IMR-90 (cell line): ENCODE results near the gene HTR1D.
A peak's percentile ranks its signal among the peaks of the same experiment; 100 is the strongest.
"Not testable (repeated sequence)": the region's sequence is repeated elsewhere in the genome, so short reads cannot be mapped to it uniquely, and the experiment has no call there.

ENCODE experiments used
- BHLHE40 ChIP-seq: fragments of 150-350 bp; IDR thresholded peaks from 2 replicates; pipeline ENCODE4 v1.6.1; 2016; ENCODE audit warnings: mild to moderate bottlenecking, low read depth, low read length
- CEBPB ChIP-seq: IDR thresholded peaks from 2 replicates; pipeline ENCODE4 v1.6.1; 2012; ENCODE audit warnings: low read depth, low read length, improper control_type of control experiment
- CHD1 ChIP-seq: IDR thresholded peaks from 2 replicates; pipeline ENCODE4 v1.6.1; 2012; ENCODE audit warnings: low read depth, low read length, improper control_type of control experiment
- MAFK ChIP-seq: IDR thresholded peaks from 2 replicates; pipeline ENCODE4 v1.6.1; 2012; ENCODE audit warnings: low read depth, low read length, improper control_type of control experiment
- NFE2L2 ChIP-seq: fragments of 150-350 bp; IDR thresholded peaks from 2 replicates; pipeline ENCODE4 v1.6.1; 2016; ENCODE audit warnings: low read depth, mild to moderate bottlenecking, low read length
- POLR2A ChIP-seq: IDR thresholded peaks from 2 replicates; pipeline ENCODE4 v1.6.1; 2012; ENCODE audit warnings: mild to moderate bottlenecking, low read depth, low read length
- SMC3 ChIP-seq: fragments of 150-350 bp; IDR thresholded peaks from 2 replicates; pipeline ENCODE4 v1.6.1; 2016; ENCODE audit warnings: low read depth, mild to moderate bottlenecking, antibody characterized with exemption, low read length, moderate library complexity
- TF ChIP-seq, protein P1 (sequence below): conservative IDR thresholded peaks from 2 replicates; pipeline ENCODE4 v1.5.1; 2012; ENCODE audit warnings: mild to moderate bottlenecking, low read depth, low read length, improper control_type of control experiment

DNA sequence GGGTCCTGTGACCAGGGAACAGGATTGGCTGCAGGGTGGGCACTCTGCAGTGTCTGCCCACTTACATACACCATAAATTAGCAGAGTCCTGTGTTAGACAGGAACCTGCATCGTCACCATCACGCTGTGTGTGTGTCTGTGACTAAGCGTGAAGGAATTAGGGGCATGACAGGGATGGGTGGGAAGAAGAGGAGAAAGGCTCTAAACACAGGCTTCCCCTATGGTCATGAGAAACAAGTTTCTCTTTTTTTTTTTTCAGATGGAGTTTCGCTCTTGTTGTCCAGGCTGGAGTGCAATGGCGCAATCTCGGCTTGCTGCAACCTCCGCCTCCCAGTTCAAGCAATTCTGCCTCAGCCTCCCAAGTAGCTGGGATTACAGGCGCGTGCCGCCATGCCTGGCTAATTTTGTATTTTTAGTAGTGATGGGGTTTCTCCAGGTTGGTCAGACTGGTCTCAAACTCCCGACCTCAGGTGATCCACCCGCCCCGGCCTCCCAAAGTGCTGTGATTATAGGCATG, 28.3 kb downstream of the HTR1D start:
- TF ChIP-seq, protein P1, sequence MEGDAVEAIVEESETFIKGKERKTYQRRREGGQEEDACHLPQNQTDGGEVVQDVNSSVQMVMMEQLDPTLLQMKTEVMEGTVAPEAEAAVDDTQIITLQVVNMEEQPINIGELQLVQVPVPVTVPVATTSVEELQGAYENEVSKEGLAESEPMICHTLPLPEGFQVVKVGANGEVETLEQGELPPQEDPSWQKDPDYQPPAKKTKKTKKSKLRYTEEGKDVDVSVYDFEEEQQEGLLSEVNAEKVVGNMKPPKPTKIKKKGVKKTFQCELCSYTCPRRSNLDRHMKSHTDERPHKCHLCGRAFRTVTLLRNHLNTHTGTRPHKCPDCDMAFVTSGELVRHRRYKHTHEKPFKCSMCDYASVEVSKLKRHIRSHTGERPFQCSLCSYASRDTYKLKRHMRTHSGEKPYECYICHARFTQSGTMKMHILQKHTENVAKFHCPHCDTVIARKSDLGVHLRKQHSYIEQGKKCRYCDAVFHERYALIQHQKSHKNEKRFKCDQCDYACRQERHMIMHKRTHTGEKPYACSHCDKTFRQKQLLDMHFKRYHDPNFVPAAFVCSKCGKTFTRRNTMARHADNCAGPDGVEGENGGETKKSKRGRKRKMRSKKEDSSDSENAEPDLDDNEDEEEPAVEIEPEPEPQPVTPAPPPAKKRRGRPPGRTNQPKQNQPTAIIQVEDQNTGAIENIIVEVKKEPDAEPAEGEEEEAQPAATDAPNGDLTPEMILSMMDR, result not testable (repeated sequence)
- not testable (repeated sequence) for TF ChIP-seq SMC3, POLR2A, CHD1, MAFK, BHLHE40
- TF ChIP-seq CEBPB (peak; percentile 87), NFE2L2 (peak; percentile 71; the same call in 1 of the 2 replicates)
